Motor neuron (in vitro differentiated cells): ENCODE results near the gene LAGE3. TPM values are rescaled to one million over a fixed set of nuclear protein-coding genes. Genes with fewer than 3 reads are reported as not detected.

ENCODE experiments used
- ATAC-seq, 8 experiments: fragments of 200-7000 bp; cut with Tn5 transposase; replicated peaks in 6 of 8; 2 replicates each; pipeline ENCODE4 v1.8.0; 2021; ENCODE audit warnings: mild to moderate bottlenecking in 8 of 8, moderate library complexity in 8 of 8
- H3K27ac ChIP-seq, 2 donors: fragments of 250-450 bp; sonication (Bioruptor Pico); 2 replicates each; pipeline ENCODE4 v1.9.0; 2021; ENCODE audit warnings: antibody characterized with exemption in 2 of 2, mild to moderate bottlenecking in 2 of 2, moderate library complexity in 1 of 2
- H3K4me1 ChIP-seq, 2 donors: fragments of 250-450 bp; sonication (Bioruptor Pico); replicated peaks in 1 of 2; 2 replicates each; pipeline ENCODE4 v1.6.1; 2021; ENCODE audit warnings: antibody characterized with exemption in 2 of 2, mild to moderate bottlenecking in 2 of 2, moderate library complexity in 1 of 2
- H3K4me3 ChIP-seq, 5 donors: fragments of 250-450 bp; sonication (Bioruptor Pico); 2 replicates each; pipeline ENCODE4 v1.9.0; 2021; ENCODE audit warnings: antibody characterized with exemption in 5 of 5, mild to moderate bottlenecking in 5 of 5, moderate library complexity in 4 of 5
- WGBS, 10 experiments: fragments of 450-650 bp; shearing (Covaris generic); methylation state at CpG; one replicate each; pipeline ENCODE4 v1.0.0; 2022; 5-methylcytosine and 5-hydroxymethylcytosine counted together
- in situ Hi-C, 9 experiments: fragments of 400-800 bp; cut with MboI; loops; one replicate each; pipeline ENCODE4 v1.15.0; 2021; ENCODE audit warnings: low sequenced_read_pairs in 9 of 9, low pct_unique_long_range_greater_than_20kb in 2 of 9; ENCODE audit not compliant: unreplicated experiment in 9 of 9
- total RNA-seq, 8 experiments: library from RNA; unstranded; fragments of 300-600 nt; gene quantifications; 2 replicates each; pipeline versions ENCODE4 v1.2.3 to v1.2.4, GENCODE V29; 2022

The LAGE3 gene
- total RNA-seq, 8 experiments from 2014 or later, result 22.7 to 58.2 (median 33.9) TPM

- H3K4me1 ChIP-seq, result no peaks in the 10 kb centered on the region
- H3K27ac ChIP-seq, result no peak overlapping the region
- ATAC-seq, result no peak
- in situ Hi-C loops, result no loop called here
- no CpG with 5 or more reads among the region's 21 CpGs for WGBS, 10 experiments
- no peak overlapping the region for H3K4me3 ChIP-seq
These were observed 11.5 kb downstream of the LAGE3 start for GRCh38 chrX:154467556-154467955.

GRCh38 chrX:154466907-154467306 is 12.2 kb downstream of the LAGE3 start:
- H3K4me3 ChIP-seq, result no peak overlapping the region
- WGBS, 10 experiments, result 96% methylated on average over 5 of the region's 15 CpGs; no CpG with 5 or more reads in 9 of the 10 experiments
- H3K27ac ChIP-seq, result no peak overlapping the region
- in situ Hi-C loops, result no loop called here
- H3K4me1 ChIP-seq, result peaks cover 0 to 2% of the 10 kb centered on the region in 2 donors
- no peak for ATAC-seq

- in situ Hi-C loops, result no loop called here
- Histone ChIP-seq H3K4me3 (no peak overlapping the region), H3K4me1 (peaks cover 0 to 3% of the 10 kb centered on the region in 2 donors), H3K27ac (no peak overlapping the region)
- ATAC-seq, result no peak
- 100% methylated on average over 3 of the region's 32 CpGs; no CpG with 5 or more reads in 9 of the 10 experiments for WGBS, 10 experiments
These were observed 13.0 kb downstream of the LAGE3 start for GRCh38 chrX:154466036-154466435.

GRCh38 chrX:154465601-154466000 is 13.5 kb downstream of the LAGE3 start:
- in situ Hi-C loops, result no loop called here
- H3K4me1 ChIP-seq, result peaks cover 1 to 3% of the 10 kb centered on the region in 2 donors
- no peak overlapping the region for H3K27ac ChIP-seq
- no peak for ATAC-seq
- 67 to 93% methylated on average over 3 to 8 of the region's 14 CpGs; no CpG with 5 or more reads in 8 of the 10 experiments for WGBS, 10 experiments
- H3K4me3 ChIP-seq, result no peak overlapping the region

- Histone ChIP-seq H3K4me3 (no peak overlapping the region), H3K27ac (no peak overlapping the region), H3K4me1 (peaks cover 7% of the 10 kb centered on the region in 2 donors)
- 76 to 93% methylated on average over 3 to 8 of the region's 28 CpGs; no CpG with 5 or more reads in 8 of the 10 experiments for WGBS, 10 experiments
- ATAC-seq, result no peak
- in situ Hi-C loops, result no loop called here
These were observed 14.2 kb downstream of the LAGE3 start for GRCh38 chrX:154464806-154465365.

GRCh38 chrX:154463611-154464220 is 15.4 kb downstream of the LAGE3 start:
- no peak overlapping the region for H3K4me3 ChIP-seq
- ATAC-seq, result no peak
- H3K27ac ChIP-seq, result no peak overlapping the region
- WGBS, 10 experiments, result 90% methylated on average over 6 of the region's 36 CpGs; no CpG with 5 or more reads in 9 of the 10 experiments
- peaks cover 7% of the 10 kb centered on the region in 2 donors for H3K4me1 ChIP-seq
- in situ Hi-C loops, result no loop called here

- ATAC-seq, result no peak
- in situ Hi-C loops, result no loop called here
- peaks cover 7% of the 10 kb centered on the region in 2 donors for H3K4me1 ChIP-seq
- no CpG with 5 or more reads among the region's 8 CpGs for WGBS, 10 experiments
- no peak overlapping the region for H3K27ac ChIP-seq
- H3K4me3 ChIP-seq, result no peak overlapping the region
These were observed 16.7 kb downstream of the LAGE3 start for GRCh38 chrX:154462396-154462795.

- Histone ChIP-seq H3K4me1 (peaks cover 7% of the 10 kb centered on the region in 2 donors), H3K4me3 (peak overlapping the region; percentile 76 to 90 (median 87)), H3K27ac (peak overlapping the region; percentile 97 to 98)
- whole genome bisulfite sequencing, 10 experiments, result 72% methylated on average over 9 of the region's 26 CpGs; no CpG with 5 or more reads in 9 of the 10 experiments
- ATAC-seq, result no peak
- in situ Hi-C loops, result no loop called here
These were observed 18.8 kb downstream of the LAGE3 start for GRCh38 chrX:154460326-154460725.

- in situ Hi-C loops, result no loop called here
- WGBS, 10 experiments, result no CpG with 5 or more reads among the region's 14 CpGs
- ATAC-seq, result peak; percentile 15 to 66 (median 58)
These were observed 19.2 kb downstream of the LAGE3 start for GRCh38 chrX:154459832-154460231.

GRCh38 chrX:154458954-154459778 is 19.9 kb downstream of the LAGE3 start:
- H3K4me3 ChIP-seq, result peak overlapping the region; percentile 76 to 90 (median 87)
- WGBS, 10 experiments, result 0 to 24% methylated on average over 1 to 3 of the region's 15 CpGs; no CpG with 5 or more reads in 8 of the 10 experiments
- H3K4me1 ChIP-seq, result peaks cover 7% of the 10 kb centered on the region in 2 donors
- in situ Hi-C loops, result no loop called here
- ATAC-seq, result peak; percentile 30 to 58 (median 48)
- H3K27ac ChIP-seq, result peak overlapping the region; percentile 97 to 98

More at GRCh38 chrX:154459832-154460231, 19.2 kb downstream of the LAGE3 start:
- Histone ChIP-seq H3K4me1 (peaks cover 7% of the 10 kb centered on the region in 2 donors), H3K4me3 (peak overlapping the region; percentile 76 to 90 (median 87)), H3K27ac (peak overlapping the region; percentile 97 to 98)

- in situ Hi-C loops, result no loop called here
- peak; percentile 66 to 83 (median 70) for ATAC-seq
- H3K4me1 ChIP-seq, result peaks cover 7% of the 10 kb centered on the region in 2 donors
- H3K4me3 ChIP-seq, result peak within 1 kb of the TSS; percentile 76 to 90 (median 87)
- peak within 1 kb of the TSS; percentile 97 to 98 for H3K27ac ChIP-seq
- whole genome bisulfite sequencing, 10 experiments, result no CpG with 5 or more reads among the region's 88 CpGs
These were observed 20.7 kb downstream of the LAGE3 start, which contains the start of gene PLXNA3 for GRCh38 chrX:154458116-154458953. Gene PLXNA3, plus strand, starts transcription at chrX:154458281. Its CDS starts 1,903 bp downstream, at chrX:154460184.

GRCh38 chrX:154457491-154458115 is 21.5 kb downstream of the LAGE3 start:
- 33 to 52% (median 38%) methylated on average over 3 to 7 of the region's 65 CpGs; no CpG with 5 or more reads in 7 of the 10 experiments for WGBS, 10 experiments
- ATAC-seq, result peak; percentile 27 to 55 (median 42)
- Histone ChIP-seq H3K4me3 (peak overlapping the region; percentile 76 to 90 (median 87)), H3K27ac (peak overlapping the region; percentile 97 to 98), H3K4me1 (peaks cover 7% of the 10 kb centered on the region in 2 donors)
- in situ Hi-C loops, result no loop called here
